ENCODE data around the gene FUZ.

FUZ gene

GRCh38 chr19:49851456-49852259, 38.6 kb upstream of the FUZ start:
- DNase-seq (ENCODE audit: low read depth) = no peak

GRCh38 chr19:49850487-49851342, 37.6 kb upstream of the FUZ start, which contains the start of gene PTOV1:
Gene PTOV1, plus strand, starts transcription at chr19:49851159.
- peak; percentile 80 for DNase-seq (ENCODE audit: low read depth)

- no peak for DNase-seq (ENCODE audit: low read depth)
These were observed 37.1 kb upstream of the FUZ start for GRCh38 chr19:49850221-49850486.

- no peak for DNase-seq (ENCODE audit: low read depth)
These were observed 36.5 kb upstream of the FUZ start for GRCh38 chr19:49849433-49850220.

GRCh38 chr19:49848938-49849337, 35.8 kb upstream of the FUZ start:
- DNase-seq (ENCODE audit: low read depth) = no peak

GRCh38 chr19:49847731-49848696, 34.9 kb upstream of the FUZ start:
- DNase-seq (ENCODE audit: low read depth) = no peak

GRCh38 chr19:49846408-49846807, 33.3 kb upstream of the FUZ start:
- DNase-seq (ENCODE audit: low read depth) = no peak

GRCh38 chr19:49845414-49845813, 32.3 kb upstream of the FUZ start:
- DNase-seq (ENCODE audit: low read depth) = no peak

GRCh38 chr19:49844138-49845095, 31.3 kb upstream of the FUZ start:
- DNase-seq (ENCODE audit: low read depth) = no peak

- DNase-seq (ENCODE audit: low read depth) = no peak
These were observed 30.2 kb upstream of the FUZ start for GRCh38 chr19:49843265-49843664.

- no peak for DNase-seq (ENCODE audit: low read depth)
These were observed 27.7 kb upstream of the FUZ start for GRCh38 chr19:49840736-49841249.

GRCh38 chr19:49840321-49840720, 27.2 kb upstream of the FUZ start:
- no peak for DNase-seq (ENCODE audit: low read depth)

GRCh38 chr19:49839713-49840112, 26.6 kb upstream of the FUZ start:
- no peak for DNase-seq (ENCODE audit: low read depth)

GRCh38 chr19:49838885-49839588, 25.9 kb upstream of the FUZ start:
- no peak for DNase-seq (ENCODE audit: low read depth)

- no peak for DNase-seq (ENCODE audit: low read depth)
These were observed 24.3 kb upstream of the FUZ start for GRCh38 chr19:49837425-49837824.

GRCh38 chr19:49837009-49837310, 23.9 kb upstream of the FUZ start:
- no peak for DNase-seq (ENCODE audit: low read depth)

GRCh38 chr19:49836176-49837008, 23.3 kb upstream of the FUZ start:
- no peak for DNase-seq (ENCODE audit: low read depth)

- DNase-seq (ENCODE audit: low read depth) = no peak
These were observed 22.5 kb upstream of the FUZ start for GRCh38 chr19:49835562-49835961.

GRCh38 chr19:49833599-49833998, 20.5 kb upstream of the FUZ start:
- no peak for DNase-seq (ENCODE audit: low read depth)
